Measurements from ENCODE around the gene PLPPR3. TPM values are rescaled to one million over a fixed set of nuclear protein-coding genes. Genes with fewer than 3 reads are reported as not detected.
A peak's percentile ranks its signal among the peaks of the same experiment; 100 is the strongest.

PLPPR3 gene
- total and polyA plus RNA-seq, 9 of the 15 experiments (the other 6 are each of a cell fraction or from before 2014, with no cell fraction given) = 0.01 to 48.2 (median 8.6) TPM

DNA sequence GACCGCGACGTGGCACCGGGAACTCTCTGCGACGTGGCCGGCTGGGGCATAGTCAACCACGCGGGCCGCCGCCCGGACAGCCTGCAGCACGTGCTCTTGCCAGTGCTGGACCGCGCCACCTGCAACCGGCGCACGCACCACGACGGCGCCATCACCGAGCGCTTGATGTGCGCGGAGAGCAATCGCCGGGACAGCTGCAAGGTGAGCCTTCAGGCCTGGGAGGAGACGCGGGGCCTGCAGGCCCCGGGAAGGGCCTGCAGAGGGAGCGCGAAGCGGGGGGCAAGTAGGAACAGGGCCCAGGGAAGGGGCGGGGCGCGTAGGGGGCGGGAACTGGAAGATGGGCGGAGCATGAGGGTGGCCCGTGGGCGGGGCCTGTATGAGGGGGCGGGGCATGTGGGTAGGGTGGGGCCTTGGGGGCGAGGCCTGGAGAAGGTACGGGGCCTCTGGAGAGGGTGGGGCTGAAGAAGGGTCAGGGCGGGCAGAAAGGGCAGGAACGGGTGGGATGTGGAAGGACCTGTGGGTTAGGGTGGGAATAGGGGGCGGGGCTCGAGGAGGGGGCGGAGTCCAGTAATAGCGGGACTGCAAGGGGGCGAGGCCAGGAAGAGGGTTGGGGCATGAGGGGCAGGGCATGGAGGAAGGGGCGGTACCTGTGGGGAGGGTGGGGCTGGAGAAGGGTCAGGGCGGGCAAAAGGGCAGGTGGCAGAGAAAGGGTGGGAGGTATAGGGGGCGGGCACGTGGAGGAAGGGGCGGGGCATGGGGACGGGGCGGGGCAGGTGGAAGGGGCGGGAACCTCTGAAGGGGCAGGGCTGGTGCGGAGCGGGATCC, 40.2 kb upstream of the PLPPR3 start (continued):
- TF ChIP-seq TEAD1 (CRISPR knock-in tag; IDR thresholded peaks at IDR 0.05) (no peak), ERF (CRISPR knock-in tag; IDR thresholded peaks at IDR 0.05) (peak; percentile 78; the same call in 1 of the 2 replicates), TCF3 (CRISPR knock-in tag; IDR thresholded peaks at IDR 0.05) (0 out of 2 replicates have a peak, but pooled peaks have one; percentile 20), MIER1 (IDR thresholded peaks at IDR 0.05; ENCODE audit: low read depth) (0 out of 2 replicates have a peak, but pooled peaks have one; percentile 29), POLR2G (IDR thresholded peaks at IDR 0.05; ENCODE audit: low read depth, low read length) (peak; percentile 80), GATAD2A (IDR thresholded peaks at IDR 0.05) (peak; percentile 64; the same call in 1 of the 2 replicates), RBFOX2 (IDR thresholded peaks at IDR 0.05; ENCODE audit: low read depth, low read length) (peak; percentile 69), ZNF75A (CRISPR knock-in tag; IDR thresholded peaks at IDR 0.05) (no peak), ZNF165 (CRISPR knock-in tag; IDR thresholded peaks at IDR 0.05; ENCODE audit: borderline replicate concordance) (no peak)
- TF ChIP-seq, protein P1, sequence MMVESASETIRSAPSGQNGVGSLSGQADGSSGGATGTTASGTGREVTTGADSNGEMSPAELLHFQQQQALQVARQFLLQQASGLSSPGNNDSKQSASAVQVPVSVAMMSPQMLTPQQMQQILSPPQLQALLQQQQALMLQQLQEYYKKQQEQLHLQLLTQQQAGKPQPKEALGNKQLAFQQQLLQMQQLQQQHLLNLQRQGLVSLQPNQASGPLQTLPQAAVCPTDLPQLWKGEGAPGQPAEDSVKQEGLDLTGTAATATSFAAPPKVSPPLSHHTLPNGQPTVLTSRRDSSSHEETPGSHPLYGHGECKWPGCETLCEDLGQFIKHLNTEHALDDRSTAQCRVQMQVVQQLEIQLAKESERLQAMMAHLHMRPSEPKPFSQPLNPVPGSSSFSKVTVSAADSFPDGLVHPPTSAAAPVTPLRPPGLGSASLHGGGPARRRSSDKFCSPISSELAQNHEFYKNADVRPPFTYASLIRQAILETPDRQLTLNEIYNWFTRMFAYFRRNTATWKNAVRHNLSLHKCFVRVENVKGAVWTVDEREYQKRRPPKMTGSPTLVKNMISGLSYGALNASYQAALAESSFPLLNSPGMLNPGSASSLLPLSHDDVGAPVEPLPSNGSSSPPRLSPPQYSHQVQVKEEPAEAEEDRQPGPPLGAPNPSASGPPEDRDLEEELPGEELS (CRISPR knock-in tag; IDR thresholded peaks at IDR 0.05; ENCODE audit: borderline replicate concordance) = peak; percentile 80; the same call in 1 of the 2 replicates
- TF ChIP-seq, protein P2, sequence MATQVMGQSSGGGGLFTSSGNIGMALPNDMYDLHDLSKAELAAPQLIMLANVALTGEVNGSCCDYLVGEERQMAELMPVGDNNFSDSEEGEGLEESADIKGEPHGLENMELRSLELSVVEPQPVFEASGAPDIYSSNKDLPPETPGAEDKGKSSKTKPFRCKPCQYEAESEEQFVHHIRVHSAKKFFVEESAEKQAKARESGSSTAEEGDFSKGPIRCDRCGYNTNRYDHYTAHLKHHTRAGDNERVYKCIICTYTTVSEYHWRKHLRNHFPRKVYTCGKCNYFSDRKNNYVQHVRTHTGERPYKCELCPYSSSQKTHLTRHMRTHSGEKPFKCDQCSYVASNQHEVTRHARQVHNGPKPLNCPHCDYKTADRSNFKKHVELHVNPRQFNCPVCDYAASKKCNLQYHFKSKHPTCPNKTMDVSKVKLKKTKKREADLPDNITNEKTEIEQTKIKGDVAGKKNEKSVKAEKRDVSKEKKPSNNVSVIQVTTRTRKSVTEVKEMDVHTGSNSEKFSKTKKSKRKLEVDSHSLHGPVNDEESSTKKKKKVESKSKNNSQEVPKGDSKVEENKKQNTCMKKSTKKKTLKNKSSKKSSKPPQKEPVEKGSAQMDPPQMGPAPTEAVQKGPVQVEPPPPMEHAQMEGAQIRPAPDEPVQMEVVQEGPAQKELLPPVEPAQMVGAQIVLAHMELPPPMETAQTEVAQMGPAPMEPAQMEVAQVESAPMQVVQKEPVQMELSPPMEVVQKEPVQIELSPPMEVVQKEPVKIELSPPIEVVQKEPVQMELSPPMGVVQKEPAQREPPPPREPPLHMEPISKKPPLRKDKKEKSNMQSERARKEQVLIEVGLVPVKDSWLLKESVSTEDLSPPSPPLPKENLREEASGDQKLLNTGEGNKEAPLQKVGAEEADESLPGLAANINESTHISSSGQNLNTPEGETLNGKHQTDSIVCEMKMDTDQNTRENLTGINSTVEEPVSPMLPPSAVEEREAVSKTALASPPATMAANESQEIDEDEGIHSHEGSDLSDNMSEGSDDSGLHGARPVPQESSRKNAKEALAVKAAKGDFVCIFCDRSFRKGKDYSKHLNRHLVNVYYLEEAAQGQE (IDR thresholded peaks at IDR 0.05; ENCODE audit: borderline replicate concordance) = peak; percentile 69
- TF ChIP-seq, protein P2 (CRISPR knock-in tag; IDR thresholded peaks at IDR 0.05; ENCODE audit: low read depth) = no peak
- TF ChIP-seq, protein P3, sequence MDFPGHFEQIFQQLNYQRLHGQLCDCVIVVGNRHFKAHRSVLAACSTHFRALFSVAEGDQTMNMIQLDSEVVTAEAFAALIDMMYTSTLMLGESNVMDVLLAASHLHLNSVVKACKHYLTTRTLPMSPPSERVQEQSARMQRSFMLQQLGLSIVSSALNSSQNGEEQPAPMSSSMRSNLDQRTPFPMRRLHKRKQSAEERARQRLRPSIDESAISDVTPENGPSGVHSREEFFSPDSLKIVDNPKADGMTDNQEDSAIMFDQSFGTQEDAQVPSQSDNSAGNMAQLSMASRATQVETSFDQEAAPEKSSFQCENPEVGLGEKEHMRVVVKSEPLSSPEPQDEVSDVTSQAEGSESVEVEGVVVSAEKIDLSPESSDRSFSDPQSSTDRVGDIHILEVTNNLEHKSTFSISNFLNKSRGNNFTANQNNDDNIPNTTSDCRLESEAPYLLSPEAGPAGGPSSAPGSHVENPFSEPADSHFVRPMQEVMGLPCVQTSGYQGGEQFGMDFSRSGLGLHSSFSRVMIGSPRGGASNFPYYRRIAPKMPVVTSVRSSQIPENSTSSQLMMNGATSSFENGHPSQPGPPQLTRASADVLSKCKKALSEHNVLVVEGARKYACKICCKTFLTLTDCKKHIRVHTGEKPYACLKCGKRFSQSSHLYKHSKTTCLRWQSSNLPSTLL (IDR thresholded peaks at IDR 0.05) = no peak
- TF ChIP-seq, protein P4, sequence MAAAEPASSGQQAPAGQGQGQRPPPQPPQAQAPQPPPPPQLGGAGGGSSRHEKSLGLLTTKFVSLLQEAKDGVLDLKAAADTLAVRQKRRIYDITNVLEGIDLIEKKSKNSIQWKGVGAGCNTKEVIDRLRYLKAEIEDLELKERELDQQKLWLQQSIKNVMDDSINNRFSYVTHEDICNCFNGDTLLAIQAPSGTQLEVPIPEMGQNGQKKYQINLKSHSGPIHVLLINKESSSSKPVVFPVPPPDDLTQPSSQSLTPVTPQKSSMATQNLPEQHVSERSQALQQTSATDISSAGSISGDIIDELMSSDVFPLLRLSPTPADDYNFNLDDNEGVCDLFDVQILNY (CRISPR knock-in tag; IDR thresholded peaks at IDR 0.05) = 0 out of 2 replicates have a peak, but pooled peaks have one; percentile 50

All from K562 (cell line).